ENCODE measurements around the gene ORAI3.
A peak's percentile ranks its signal among the peaks of the same experiment; 100 is the strongest.
"Not testable (repeated sequence)": the region's sequence is repeated elsewhere in the genome, so short reads cannot be mapped to it uniquely, and the experiment has no call there.

Gene ORAI3

DNA sequence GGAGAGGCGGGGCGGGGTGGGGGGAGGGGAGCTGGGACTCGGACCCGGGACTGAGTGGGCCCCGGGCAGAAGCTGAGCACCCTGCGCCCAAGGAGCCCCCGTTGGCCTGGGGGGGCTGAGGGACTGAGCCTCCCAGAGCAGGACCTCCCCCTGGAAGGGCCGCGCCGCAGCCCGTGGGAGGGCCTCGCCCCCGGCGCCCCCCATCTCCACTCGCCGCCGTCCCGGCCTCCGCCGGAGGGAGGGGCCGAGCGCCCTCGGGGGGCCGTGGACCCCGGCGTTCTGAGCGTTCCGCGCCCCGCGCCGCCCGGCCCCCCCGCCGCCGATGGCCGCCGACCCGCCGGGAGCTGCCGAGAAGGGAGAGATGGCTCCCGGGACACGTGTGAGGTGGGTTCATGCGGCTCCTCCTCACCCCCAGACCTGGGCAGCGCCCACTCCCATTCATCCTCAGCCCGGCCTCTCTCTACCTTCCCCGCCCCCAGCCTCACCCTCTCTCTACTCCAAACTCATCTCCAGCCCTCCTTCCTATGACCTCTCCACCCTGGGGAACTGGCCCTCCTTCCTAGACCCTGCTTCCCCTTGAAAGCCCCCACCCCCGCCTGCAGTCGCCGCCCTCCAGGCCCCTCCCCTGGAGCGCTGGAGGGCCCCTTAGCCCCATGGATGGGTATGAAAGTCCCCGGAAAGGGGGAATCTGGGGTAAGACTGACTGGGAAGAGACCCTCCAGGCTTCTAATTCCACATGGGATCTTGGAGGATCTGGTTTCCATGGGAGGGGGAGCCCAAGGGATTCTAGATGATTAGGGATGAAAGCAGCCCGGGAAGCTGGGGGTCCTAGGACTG, 24.6 kb upstream of the ORAI3 start:
- DNase-seq: no peak

DNA sequence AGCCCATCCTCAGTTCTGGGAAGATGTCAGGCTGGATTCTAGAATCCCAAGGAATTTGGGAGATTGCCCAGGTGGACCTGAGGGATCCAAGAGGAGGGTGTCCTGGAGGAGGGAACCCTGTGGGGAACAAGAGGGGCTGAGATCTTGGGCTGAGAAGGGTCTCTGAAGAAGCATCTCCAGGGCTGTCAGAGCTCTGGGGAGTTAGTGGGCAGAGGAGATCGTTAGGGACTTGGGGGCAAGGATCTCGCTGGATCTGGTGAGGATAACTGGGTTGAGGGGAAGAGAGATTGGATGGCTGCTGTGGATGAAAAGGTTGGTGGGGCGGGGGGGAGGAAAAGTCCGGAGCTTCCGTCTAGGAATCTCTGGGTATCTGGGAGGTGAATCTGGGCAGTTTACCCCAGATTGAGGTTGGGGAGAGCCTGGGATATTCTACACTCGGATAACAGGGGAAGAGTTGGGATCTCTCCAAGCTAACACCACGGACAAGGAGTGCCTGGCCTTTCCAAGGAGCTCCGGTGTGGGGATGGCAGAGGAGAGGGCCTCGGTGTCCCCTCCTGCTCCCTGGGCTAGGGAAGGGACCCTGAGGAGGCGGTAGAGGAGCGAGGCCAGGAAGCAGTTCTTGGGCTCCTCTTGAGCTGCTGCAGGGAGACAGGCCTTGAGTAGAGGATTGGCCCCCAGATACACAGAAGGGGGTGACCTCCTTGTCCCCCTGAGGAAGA, 23.8 kb upstream of the ORAI3 start:
- DNase-seq: no peak

DNA sequence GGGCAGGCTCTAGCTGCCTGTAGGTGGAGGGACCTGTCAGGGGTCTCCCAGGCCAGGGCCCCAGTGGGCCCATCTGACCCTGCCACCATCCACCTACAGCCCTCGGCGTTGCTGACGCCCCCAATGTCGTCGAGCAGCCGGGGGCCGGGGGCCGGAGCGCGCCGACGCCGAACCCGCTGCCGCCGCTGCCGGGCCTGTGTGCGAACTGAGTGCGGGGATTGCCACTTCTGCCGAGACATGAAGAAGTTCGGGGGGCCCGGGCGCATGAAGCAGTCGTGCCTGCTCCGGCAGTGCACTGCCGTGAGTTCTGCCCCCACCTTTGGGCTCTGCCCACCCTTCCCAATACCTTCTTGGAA, 23.3 kb upstream of the ORAI3 start:
- no peak for DNase-seq

DNA sequence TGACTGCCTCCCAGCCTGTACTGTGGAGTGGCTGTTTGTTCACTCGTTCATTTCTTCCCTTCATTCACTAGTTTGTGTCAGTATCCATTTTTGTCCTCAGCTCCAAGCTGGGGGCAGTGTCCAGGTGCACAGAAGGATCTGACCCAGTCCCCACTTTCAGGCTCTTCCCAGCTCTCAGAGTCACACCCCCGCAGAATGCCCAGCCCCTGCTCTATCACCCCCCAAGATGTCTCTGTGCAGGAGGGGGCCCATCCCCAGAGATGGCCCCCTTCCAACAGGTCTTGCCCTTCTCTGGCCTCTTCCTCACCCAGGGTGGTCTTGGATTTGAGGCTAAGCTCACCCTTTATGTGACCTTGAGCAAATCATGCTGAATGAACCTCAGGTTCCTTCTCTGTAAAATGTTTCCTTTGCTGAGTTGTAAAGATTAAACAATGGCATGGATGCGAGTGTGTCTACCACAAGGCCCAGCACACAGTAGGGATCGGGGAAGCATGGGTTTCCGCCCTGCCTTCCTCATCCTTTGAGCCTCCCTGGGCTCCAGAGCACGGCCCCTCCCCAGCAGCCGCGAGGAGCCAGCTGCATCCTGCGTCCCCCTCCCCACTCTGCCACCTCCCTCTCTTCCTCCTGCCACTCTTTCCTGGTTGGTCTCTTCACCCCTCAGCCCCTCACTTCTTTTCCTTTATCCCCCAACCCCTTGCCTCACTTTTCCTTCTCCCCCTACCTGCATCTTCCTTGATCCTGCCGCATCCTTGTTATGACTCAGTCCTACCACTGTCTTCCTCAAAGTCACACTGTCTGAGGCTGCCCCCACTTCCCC, 22.7 kb upstream of the ORAI3 start:
- no peak for DNase-seq

DNA sequence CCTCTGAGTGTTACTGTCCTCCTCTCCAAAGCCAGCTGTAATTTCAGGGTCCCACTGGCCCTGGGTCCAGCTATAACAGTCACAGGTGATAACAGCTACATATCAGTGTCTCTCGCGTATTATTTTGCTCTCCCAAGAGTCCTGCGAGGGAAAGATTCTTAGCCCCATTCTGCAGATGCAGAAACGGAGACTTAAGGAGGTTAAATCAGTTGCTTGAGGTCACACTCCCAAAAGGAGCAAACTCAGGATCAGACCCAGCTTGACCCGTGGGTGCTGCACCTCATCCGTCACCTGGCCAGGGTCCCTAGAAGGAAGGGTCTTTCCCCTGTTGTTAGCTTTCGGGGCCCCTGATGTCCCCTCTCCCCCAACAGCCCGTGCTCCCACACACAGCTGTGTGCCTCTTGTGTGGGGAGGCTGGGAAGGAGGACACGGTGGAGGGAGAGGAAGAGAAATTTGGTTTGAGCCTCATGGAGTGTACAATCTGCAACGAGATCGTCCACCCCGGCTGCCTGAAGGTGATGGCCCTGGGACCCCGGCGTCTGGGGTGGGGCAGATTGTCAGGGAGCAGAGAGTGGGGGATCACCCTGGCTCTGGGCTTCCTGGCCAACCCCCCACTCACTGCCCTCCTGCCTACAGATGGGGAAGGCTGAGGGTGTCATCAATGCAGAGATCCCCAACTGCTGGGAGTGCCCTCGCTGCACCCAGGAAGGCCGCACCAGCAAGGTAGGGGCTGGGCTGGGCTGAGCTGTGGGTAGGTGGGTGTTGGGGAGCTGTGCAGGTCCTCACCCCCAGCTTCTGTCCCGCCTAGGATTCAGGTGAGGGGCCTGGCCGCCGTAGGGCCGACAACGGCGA, 21.7 kb upstream of the ORAI3 start:
- no peak for DNase-seq

DNA sequence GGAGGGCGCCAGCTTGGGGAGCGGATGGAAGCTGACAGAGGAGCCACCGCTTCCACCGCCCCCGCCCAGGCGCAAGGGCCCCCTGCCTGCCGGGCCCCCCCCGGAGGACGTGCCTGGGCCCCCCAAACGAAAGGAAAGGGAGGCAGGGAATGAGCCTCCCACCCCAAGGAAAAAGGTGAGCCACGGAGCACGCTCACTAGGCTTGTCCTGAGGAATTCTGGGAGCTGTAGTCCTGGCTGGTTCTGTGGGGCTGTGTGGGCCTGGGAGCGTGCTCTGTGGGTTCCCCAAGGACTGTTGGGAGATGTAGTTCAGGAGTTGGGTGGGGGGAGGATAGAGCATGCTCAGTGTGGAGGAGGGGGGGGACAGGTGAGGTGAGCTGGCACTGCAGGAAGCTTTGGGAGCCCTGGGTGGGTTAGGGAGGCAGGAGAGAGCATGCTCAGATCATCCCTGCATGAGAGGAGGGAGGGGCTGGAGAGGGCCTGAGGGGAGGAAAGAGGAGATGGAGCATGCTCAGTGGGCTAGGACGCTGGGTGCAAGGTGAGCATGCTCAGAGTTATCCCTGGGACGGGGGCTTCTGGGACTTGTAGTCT, 21.0 kb upstream of the ORAI3 start:
- DNase-seq: peak; percentile 59

DNA sequence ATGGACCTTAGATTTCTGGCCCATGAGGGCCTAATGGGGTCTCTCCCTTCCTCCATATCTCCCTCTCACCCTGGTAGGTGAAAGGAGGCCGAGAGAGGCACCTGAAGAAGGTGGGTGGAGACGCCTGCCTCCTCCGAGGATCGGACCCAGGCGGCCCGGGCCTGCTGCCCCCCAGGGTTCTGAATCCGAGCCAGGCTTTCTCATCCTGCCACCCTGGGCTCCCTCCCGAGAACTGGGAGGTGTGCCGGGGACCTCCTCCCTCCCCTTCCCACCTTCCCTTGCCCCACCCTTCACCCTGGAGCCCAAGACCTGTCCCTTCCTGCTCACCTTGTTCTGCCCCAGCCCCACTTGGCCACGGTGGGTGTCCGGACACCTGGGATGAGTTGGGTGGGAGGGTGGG, 20.5 kb upstream of the ORAI3 start:
- no peak for DNase-seq

DNA sequence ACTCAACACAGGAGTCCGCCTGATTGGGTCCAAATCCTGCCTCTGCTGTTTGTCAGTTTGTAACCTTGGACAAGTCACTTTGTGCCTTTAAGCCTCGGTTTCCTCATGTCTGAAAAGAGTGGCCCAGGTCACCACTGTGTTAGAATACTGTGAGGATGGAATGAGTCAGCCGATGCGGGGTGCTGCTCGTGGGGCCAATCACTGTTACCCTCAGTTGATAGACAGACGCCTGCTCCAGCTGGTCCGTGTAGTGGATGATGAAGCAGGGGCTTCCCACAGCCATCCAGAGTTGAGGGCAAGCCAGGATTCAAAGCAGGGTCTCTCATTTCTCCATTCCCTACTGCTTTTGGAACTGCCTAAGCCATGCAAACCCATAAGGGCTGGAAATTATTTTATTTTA, 19.7 kb upstream of the ORAI3 start:
- no peak for DNase-seq

DNA sequence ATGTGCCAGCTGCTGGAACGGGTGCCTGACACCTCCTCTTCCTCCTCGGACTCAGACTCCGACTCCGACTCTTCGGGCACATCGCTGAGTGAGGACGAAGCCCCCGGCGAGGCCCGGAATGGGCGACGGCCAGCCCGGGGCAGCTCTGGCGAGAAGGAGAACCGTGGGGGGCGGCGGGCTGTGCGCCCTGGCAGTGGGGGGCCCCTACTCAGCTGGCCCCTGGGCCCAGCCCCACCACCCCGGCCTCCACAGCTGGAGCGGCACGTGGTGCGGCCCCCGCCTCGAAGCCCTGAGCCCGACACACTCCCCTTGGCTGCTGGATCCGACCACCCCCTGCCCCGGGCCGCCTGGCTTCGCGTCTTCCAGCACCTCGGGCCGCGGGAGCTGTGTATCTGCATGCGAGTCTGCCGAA, 18.7 kb upstream of the ORAI3 start:
- no peak for DNase-seq

DNA sequence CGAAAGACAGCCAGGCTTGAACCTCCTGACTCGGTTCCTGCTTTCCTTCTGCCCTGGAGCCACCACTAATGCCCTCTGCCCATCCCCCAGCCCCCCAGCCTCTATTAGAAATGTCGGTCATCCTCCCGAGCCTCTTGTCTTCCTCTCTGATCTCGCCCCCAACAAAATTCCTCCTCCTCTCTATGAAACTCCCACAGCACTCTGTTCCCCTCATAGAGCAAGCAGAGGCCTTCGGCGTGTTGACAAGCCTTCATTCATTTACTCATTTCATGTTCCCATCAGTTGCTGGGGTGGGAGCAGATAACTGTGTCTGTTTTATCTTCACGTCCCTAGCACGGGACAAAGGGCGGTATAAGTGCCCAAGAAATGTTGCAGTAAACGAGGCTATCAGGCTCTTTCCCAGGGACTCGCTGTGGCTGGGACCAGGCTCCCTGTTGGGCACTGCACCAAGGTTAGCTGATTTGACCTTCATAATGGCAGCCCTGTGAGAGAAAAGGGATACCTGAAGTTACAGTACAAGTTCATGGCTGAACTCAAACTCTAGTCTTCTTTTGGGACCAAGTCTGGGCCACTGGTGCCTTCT, 17.7 kb upstream of the ORAI3 start:
- DNase-seq: no peak

DNA sequence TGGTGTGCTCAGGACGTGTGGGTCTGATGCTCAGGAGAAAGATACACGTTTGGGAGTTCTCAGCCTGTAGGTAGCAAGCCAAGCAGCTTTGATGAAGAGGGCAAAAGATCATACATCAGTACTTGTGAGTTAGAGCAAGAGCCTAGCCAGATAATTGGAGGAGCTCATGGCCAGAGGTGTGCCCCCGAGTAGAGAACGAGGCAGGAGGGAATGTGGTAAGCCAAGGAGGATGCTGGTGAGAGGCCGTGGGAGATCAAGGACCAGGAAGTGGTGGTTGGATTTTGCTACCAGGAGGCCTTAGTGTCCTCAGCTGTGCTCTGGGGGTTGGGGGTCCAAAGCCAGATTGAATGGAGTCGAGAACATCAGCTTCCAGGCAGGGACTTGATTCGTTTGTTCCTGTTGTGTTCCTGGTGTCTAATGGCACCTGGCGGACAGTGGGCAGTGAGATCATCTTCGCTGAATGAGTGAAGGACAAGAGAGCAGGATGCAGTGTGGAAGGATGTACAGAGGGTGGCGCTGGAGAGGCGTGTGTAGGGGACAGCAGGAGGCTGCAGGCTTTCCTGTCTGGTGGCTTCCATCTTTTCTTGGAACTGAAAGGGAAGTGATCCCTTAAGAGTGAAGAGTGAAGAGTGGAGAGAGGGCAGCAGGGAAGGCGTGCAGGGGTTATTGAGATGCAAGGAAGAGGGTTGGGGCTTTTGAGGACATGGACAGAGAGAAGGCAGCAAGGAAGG, 13.9 kb upstream of the ORAI3 start:
- no peak for DNase-seq

DNA sequence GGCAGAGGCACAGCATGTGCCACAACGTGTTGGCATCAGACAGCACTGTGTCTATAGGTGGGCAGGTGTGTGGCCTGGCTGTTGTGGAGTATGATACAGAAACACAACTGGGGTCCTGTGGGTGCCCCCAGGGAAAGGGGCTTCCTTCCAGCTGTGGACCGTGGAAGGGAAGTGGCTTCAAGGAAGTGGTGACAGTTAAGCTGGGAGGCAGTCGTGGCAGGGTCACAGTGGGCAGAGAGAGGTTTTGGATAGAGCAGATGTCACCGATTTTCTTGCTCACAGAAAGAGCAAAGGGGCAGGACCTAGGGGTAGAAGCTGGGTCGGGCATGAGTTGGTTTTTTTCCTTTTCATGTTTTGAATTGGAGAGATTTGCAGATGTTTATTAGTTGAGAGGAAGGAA, 11.2 kb upstream of the ORAI3 start:
- DNase-seq: no peak

DNA sequence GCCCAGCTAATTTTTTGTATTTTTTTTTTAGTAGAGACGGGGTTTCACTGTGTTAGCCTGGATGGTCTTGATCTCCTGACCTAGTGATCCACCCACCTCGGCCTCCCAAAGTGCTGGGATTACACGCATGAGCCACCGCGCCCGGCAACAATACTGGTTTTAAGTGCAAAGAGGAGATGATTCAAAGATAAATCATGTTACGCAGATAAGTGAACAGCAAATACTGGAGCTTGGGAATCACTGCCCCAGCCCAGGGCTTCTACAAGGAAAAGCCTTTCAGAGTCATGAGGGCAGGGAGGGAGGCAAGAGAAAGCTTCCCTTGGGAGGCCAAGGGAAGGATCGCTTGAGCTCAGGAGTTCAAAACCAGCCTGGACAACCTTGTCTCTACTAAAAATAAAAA, 9.3 kb upstream of the ORAI3 start:
- DNase-seq: not testable (repeated sequence)

DNA sequence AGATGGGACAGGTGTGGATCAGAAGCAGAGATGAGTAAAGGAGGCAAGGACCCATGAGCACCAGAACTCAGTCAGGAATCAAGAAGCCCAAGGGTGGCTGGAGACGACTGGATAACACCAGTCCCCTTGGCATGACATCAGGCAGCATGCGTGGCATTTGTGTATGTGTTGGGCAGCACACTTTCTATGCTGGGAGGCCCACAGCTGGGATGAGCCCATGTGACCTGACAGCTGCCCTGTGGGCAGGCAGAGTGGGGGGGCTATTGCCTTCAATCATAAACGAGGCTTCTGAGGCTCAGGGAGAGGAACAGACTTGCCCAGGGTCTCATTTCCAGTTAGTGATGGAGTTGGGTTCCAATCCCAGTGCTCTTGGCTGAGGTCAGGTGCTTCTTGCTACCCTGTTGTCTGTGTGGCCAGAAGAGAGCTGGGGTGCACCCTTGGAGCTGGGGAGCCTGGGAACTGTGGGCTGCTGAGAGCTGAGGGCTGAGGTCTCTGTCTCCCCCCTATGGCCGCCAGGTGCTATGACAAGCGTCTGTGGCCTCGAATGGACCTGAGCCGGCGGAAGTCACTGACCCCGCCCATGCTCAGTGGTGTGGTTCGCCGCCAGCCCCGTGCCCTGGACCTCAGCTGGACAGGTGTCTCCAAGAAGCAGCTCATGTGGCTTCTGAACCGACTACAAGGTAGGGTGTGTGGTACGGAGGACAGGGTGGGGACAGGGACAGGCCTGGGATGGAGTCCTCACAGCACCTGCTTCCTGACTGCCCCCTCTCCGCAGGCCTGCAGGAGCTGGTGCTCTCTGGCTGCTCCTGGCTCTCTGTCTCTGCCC, 7.1 kb upstream of the ORAI3 start:
- DNase-seq: peak; percentile 63

DNA sequence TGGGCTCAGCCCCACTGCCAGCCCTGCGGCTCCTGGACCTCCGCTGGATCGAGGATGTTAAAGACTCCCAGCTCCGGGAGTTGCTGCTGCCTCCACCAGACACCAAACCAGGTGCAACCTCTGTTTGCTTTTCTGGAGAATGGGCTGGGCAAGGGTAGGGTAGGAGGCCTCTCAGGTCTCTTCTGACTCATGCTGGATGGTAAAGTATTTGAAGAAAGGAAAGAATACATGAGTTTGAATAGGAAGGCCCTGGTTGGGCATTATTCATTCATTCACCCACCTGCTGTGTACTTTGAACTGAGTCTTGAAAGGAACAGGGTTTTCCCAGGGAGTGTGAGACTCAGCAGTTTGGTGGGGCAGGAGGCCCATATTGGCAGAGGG, 6.5 kb upstream of the ORAI3 start:
- no peak for DNase-seq

DNA sequence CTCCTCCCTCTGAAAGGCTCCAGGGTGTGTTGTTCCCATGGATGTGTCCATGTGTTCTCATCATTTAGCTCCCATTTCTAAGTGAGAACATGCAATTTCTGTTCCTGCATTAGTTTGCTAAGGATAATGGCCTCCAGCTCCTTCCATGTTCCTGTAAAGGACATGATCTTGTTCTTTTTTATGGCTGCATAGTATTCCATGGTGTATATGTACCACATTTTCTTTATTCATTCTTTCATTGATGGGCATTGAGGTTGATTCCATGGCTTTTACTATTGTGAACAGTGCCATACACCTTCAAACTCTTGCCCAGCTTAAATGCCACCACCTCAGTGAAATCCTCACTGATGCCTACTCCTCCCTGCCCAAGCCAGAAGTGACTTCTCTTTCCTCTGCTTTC, 4.5 kb upstream of the ORAI3 start:
- no peak for DNase-seq

DNA sequence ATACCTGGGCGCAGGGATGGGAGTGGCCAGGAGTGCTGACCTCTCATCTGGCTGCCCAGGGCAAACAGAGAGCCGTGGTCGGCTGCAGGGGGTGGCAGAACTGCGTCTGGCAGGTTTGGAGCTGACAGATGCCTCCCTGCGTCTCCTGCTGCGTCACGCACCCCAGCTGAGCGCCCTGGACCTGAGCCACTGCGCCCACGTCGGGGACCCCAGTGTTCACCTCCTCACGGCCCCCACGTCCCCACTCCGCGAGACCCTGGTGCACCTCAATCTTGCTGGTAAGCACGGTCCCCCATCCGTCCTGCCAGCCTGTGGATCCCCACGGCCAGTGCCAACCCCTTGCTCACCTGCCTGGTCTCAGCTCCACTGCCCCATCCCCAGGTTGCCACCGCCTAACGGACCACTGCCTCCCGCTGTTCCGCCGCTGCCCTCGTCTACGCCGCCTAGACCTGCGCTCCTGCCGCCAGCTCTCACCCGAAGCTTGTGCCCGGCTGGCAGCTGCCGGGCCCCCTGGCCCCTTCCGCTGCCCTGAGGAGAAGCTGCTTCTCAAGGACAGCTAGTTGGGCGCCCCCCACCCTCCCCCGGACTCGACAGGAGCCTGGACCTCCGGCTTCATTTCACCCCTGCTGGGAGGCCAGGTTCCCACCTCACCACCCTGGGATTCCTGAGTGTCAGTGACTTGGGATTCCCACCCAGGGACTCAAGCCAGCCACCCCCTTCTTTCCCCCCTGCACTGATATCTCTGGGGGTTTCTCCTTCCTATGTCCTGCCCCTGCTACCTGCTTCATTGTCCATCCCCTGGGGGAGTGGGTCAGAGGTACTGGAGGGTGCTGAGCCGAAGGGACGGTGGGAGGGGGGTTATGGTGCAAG, 2.0 kb upstream of the ORAI3 start:
- no peak for DNase-seq

DNA sequence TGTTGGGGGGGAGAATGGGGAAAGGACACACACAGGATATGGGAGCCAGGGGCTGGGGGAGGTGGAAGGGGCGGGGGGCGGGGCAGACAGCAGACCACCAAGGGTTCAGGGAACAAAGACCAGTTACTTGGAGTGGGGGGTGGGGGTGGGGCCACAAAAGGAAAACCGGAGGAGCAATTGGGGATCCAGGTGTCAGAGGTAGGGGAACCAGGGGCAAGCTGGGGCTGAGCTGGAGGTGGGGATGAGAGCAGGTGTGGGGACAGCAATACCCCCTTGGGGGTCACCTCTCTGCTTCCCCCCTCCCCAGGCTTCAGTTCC, 1.4 kb upstream of the ORAI3 start:
- DNase-seq: no peak

DNA sequence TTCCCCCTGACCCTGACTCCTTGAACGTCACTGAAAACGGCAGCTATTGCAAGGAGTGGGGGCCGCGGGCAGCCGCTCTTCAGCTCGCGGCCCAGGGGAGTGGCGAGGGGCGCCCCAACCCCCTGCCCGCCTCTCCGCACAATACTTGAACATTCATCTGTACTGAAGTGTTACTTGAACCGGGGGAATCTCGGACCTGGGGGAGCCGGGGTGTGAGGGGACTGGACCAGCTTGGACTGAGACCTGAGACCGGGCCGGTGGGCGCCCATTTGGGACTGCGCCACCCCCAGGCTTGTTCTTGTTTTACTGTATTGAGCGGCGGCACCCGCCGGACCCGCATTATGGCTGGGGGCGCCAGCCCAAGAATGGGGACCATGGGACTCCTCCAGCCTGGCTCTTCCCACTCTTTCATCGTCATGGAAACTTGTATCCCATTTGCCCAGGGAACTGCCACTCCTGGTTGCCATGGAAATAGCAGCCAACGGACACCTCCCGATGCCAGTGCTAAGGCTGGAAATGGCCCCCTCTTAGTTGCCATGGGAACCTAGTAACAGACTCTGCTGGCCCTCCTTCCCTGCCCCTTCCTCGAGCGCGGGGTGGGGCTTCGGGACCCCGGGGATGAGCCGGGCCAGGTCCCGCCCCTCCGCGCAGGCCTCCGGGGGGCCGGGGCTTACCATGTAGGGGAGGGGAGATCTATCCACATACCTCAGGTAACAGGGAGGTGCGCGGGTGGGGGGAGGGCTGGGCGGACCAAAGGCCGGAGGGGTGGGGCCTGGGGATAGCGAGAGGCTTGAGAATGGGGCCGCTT, 805 bp upstream of the ORAI3 start:
- no peak for DNase-seq
